ENCODE measurements around the gene MEAF6. TPM values are rescaled to one million over a fixed set of nuclear protein-coding genes. Genes with fewer than 3 reads are reported as not detected.

The MEAF6 gene
- total and polyA plus RNA-seq, 11 donors: 27.4 to 55.7 (median 39.6) TPM

DNA sequence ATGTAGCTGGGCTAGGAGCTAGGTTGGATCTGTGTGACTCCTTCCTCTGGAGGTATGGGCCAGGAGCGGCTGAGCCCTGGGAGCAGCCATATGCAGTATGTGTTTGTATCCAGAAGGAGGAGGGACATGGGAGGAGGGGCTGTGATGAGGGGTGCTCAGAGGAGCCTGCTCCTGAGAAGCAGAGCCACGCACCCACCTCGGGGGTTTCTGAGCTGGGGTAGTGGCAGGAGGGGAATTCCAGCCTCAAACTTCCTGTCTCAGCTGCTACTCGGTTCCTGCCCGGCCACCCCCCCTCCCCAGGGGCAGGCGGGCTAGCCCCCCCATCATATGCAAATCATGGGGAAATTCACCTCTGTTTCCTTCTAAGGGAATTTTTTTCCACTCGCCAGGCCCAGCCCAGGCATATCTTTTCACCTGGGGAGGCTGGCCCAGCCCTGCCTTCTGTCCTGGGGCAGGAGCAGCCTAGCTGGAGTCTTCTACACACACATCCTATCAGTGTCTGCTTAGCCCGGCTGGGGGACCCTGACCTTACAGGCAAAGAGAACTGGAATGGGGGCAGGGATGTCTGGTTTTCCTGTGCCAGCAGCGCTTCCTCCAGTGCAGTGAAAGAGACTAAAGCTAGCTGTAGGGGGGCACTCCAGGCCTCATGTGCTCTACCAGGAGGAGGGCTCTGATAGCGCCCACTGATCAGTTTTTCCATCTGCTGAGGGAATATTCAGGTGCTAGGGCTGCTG is 37.2 kb downstream of the MEAF6 start:
- Histone ChIP-seq H3K4me1 (peaks cover 20 to 85% (median 61%) of the 10 kb centered on the region in 12 donors), H3K27ac (peak overlapping the region; percentile 36 to 96 (median 94)), H3K36me3 (peaks cover 0 to 58% (median 38%) of the 10 kb centered on the region in 9 donors), H3K9me3 (no peaks in the 10 kb centered on the region), H3K4me3 (peak overlapping the region in 11 of 12 donors; percentile 11 to 93 (median 86)), H3K27me3 (no peaks in the 10 kb centered on the region)
- DNase-seq (peak in 2 of 5 donors; percentile 39 to 58), ATAC-seq (peak in 1 of 4 donors; percentile 13)
- TF ChIP-seq CTCF (IDR thresholded peaks at IDR 0.05) (no peak), POLR2A (IDR thresholded peaks at IDR 0.05) (no peak)
- intact Hi-C loops (cut with DNase I): no loop called here
- 25 to 32% (median 29%) methylated on average over 10 of the region's 10 CpGs for WGBS, 4 donors

DNA sequence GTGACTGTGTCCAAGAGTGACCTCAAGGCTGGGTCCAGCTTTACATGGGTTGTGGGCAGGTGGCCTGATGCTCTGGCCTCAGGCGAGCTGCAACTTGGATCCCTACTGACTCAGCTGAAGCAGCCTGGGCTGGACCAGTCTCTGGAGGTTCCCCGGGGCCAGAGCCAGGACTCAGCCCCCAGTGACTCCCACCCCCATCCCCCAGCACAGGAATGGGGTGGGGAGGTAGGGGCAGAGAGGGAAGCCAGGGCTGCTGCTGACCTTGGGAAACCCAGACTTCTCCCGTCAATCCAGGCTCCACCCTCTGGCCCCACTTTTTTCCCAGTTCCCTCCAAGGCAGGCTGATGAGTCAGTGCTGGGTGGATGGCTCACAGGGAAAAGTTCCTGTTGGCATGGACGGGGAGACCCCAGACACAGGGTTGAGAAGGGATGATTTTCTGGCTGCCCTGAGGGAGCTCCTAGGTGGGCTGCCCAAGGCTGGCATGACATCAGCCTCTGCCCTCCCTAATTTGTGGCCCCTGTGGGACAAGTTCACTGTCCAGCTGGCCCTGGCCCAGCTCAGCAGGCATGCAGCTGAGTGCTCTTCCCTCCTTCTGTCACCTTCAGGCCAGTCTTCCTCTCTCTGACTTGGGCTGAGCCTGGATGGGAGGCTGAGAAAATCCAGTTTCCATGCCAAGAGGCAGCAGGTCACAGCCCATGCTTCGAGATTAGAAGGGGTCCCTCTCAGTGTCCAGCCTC is 37.9 kb downstream of the MEAF6 start:
- H3K9me3 ChIP-seq: no peaks in the 10 kb centered on the region
- H3K4me1 ChIP-seq: peaks cover 20 to 92% (median 68%) of the 10 kb centered on the region in 12 donors
- TF ChIP-seq CTCF (IDR thresholded peaks at IDR 0.05) (no peak), POLR2A (IDR thresholded peaks at IDR 0.05) (peak in 1 of 2 donors; percentile 28)
- intact Hi-C loops (cut with DNase I): no loop called here
- no peaks in the 10 kb centered on the region for H3K27me3 ChIP-seq
- DNase-seq (peak in 4 of 5 donors; percentile 65 to 77 (median 72)), ATAC-seq (peak; percentile 10 to 52 (median 48))
- WGBS, 4 donors: 7 to 23% (median 19%) methylated on average over 5 of the region's 5 CpGs
- peaks cover 0 to 51% (median 31%) of the 10 kb centered on the region in 9 donors for H3K36me3 ChIP-seq
- peak overlapping the region in 11 of 12 donors; percentile 13 to 93 (median 86) for H3K4me3 ChIP-seq
- H3K27ac ChIP-seq: peak overlapping the region; percentile 36 to 96 (median 94)

DNA sequence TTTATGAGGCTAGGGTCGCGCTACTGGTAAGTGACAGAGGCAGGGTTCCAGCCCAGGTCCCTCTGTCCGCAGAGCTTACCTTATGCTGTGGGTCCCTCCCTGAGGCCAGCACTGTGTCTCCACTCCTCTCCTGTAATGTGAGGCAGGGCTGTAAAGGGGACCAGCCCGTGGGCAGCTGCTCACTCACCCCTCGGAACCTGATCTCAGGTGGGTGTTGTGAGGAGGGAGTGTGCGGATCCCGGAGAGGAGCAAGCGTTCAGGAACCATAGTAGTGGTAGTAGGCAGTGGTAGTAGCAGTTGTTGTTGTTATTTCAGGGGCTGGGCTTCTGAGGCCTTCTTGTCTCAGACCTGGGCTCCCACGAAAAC is 38.5 kb downstream of the MEAF6 start:
- Histone ChIP-seq H3K4me3 (peak overlapping the region in 11 of 12 donors; percentile 13 to 93 (median 86)), H3K36me3 (peaks cover 0 to 45% (median 25%) of the 10 kb centered on the region in 9 donors), H3K27ac (peak overlapping the region; percentile 36 to 96 (median 94)), H3K4me1 (peaks cover 20 to 92% (median 73%) of the 10 kb centered on the region in 12 donors), H3K27me3 (no peaks in the 10 kb centered on the region), H3K9me3 (no peaks in the 10 kb centered on the region)
- TF ChIP-seq POLR2A (IDR thresholded peaks at IDR 0.05) (no peak), CTCF (IDR thresholded peaks at IDR 0.05) (no peak)
- ATAC-seq (no peak), DNase-seq (no peak)
- intact Hi-C loops (cut with DNase I): no loop called here
- WGBS, 4 donors: 79 to 83% (median 81%) methylated on average over 9 of the region's 9 CpGs
